Activated CD8-positive, alpha-beta T cell treated with anti-CD3 and anti-CD28 coated beads for 36 hours (primary cell): ENCODE measurements around the gene EPS15. TPM values are rescaled to one million over a fixed set of nuclear protein-coding genes. Genes with fewer than 3 reads are reported as not detected.

Source experiments
- ATAC-seq: fragments of 200-7000 bp; cut with Tn5 transposase; one replicate; pipeline ENCODE4 v1.10.0; 2021; ENCODE audit warnings: mild to moderate bottlenecking, moderate library complexity
- CTCF ChIA-PET: fragments of 350-600 bp; sonication (Branson Sonifier 250); formaldehyde crosslinking; loops from one replicate; lab custom pipeline; 2021; ENCODE audit warnings: antibody characterized with exemption; lab: Charles Lee
- POLR2A ChIA-PET: fragments of 350-600 bp; sonication (Branson Sonifier 250); formaldehyde crosslinking; loops from one replicate; lab custom pipeline; 2021; ENCODE audit warnings: antibody characterized with exemption; lab: Charles Lee
- DNase-seq: peaks from one replicate; pipeline ENCODE4 v3.0.0-alpha.2; 2020
- H3K27ac Mint-ChIP-seq: one replicate; pipeline ENCODE4 v1.8.0; 2021; ENCODE audit warnings: mild to moderate bottlenecking, mixed read lengths
- H3K27me3 Mint-ChIP-seq: one replicate; pipeline ENCODE4 v1.8.0; 2021; ENCODE audit warnings: mixed read lengths
- H3K36me3 Mint-ChIP-seq: one replicate; pipeline ENCODE4 v1.8.0; 2021; ENCODE audit warnings: low read depth, mixed read lengths
- H3K4me1 Mint-ChIP-seq: one replicate; pipeline ENCODE4 v1.8.0; 2021; ENCODE audit warnings: low read depth, mixed read lengths
- H3K4me3 Mint-ChIP-seq: one replicate; pipeline ENCODE4 v1.8.0; 2021; ENCODE audit warnings: mild to moderate bottlenecking, moderate library complexity, mixed read lengths
- H3K9me3 Mint-ChIP-seq: one replicate; pipeline ENCODE4 v1.8.0; 2021; ENCODE audit warnings: mixed read lengths
- intact Hi-C: fragments of 100-400 bp; cut with micrococcal nuclease; formaldehyde crosslinking; loops from one replicate; pipeline ENCODE4 v1.10.0; 2022
- total RNA-seq, 2 experiments: library from RNA; stranded (reverse); gene quantifications; one replicate each; pipeline ENCODE4 v1.2.3, GENCODE V29; 2021
- TF ChIP-seq, protein P1 (sequence below): fragments of 200-600 bp; IDR thresholded peaks from one replicate; pipeline ENCODE4 v1.8.0; 2022; ENCODE audit warnings: antibody characterized with exemption, mild to moderate bottlenecking

Gene EPS15
- total RNA-seq, 2 experiments from 2014 or later = 56.6 to 63.6 TPM

GRCh38 chr1:51425955-51426354 is 93.1 kb downstream of the EPS15 start:
- intact Hi-C loops = no loop called here
- ChIA-PET POLR2A (interaction anchor here (1.0 kb wide), 1 partner anchor 9 kb away, joined by 3 read pairs; no protein-coding TSS in a partner anchor), CTCF (no interaction called here)
- DNase-seq (no peak), ATAC-seq (no peak)
- no peaks in the 10 kb centered on the region for H3K27me3 Mint-ChIP-seq
- H3K4me3 Mint-ChIP-seq = no peak overlapping the region
- H3K9me3 Mint-ChIP-seq = peaks cover 4% of the 10 kb centered on the region
- peaks cover 16% of the 10 kb centered on the region for H3K4me1 Mint-ChIP-seq
- no peak overlapping the region for H3K27ac Mint-ChIP-seq
- TF ChIP-seq, protein P1, sequence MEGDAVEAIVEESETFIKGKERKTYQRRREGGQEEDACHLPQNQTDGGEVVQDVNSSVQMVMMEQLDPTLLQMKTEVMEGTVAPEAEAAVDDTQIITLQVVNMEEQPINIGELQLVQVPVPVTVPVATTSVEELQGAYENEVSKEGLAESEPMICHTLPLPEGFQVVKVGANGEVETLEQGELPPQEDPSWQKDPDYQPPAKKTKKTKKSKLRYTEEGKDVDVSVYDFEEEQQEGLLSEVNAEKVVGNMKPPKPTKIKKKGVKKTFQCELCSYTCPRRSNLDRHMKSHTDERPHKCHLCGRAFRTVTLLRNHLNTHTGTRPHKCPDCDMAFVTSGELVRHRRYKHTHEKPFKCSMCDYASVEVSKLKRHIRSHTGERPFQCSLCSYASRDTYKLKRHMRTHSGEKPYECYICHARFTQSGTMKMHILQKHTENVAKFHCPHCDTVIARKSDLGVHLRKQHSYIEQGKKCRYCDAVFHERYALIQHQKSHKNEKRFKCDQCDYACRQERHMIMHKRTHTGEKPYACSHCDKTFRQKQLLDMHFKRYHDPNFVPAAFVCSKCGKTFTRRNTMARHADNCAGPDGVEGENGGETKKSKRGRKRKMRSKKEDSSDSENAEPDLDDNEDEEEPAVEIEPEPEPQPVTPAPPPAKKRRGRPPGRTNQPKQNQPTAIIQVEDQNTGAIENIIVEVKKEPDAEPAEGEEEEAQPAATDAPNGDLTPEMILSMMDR = no peak
- peaks cover 36% of the 10 kb centered on the region for H3K36me3 Mint-ChIP-seq

GRCh38 chr1:51425273-51425672 is 93.8 kb downstream of the EPS15 start:
- H3K4me3 Mint-ChIP-seq = no peak overlapping the region
- peaks cover 18% of the 10 kb centered on the region for H3K4me1 Mint-ChIP-seq
- no peak for DNase-seq
- ChIA-PET CTCF (interaction anchor here (1.4 kb wide), 1 partner anchor 8 kb away, joined by 3 read pairs; no protein-coding TSS in a partner anchor), POLR2A (interaction anchor here (1.0 kb wide), 1 partner anchor 10 kb away, joined by 3 read pairs; no protein-coding TSS in a partner anchor)
- peaks cover 4% of the 10 kb centered on the region for H3K9me3 Mint-ChIP-seq
- TF ChIP-seq, protein P1 = no peak
- ATAC-seq = no peak
- H3K27ac Mint-ChIP-seq = no peak overlapping the region
- peaks cover 41% of the 10 kb centered on the region for H3K36me3 Mint-ChIP-seq
- intact Hi-C loops = no loop called here
- no peaks in the 10 kb centered on the region for H3K27me3 Mint-ChIP-seq

DNA sequence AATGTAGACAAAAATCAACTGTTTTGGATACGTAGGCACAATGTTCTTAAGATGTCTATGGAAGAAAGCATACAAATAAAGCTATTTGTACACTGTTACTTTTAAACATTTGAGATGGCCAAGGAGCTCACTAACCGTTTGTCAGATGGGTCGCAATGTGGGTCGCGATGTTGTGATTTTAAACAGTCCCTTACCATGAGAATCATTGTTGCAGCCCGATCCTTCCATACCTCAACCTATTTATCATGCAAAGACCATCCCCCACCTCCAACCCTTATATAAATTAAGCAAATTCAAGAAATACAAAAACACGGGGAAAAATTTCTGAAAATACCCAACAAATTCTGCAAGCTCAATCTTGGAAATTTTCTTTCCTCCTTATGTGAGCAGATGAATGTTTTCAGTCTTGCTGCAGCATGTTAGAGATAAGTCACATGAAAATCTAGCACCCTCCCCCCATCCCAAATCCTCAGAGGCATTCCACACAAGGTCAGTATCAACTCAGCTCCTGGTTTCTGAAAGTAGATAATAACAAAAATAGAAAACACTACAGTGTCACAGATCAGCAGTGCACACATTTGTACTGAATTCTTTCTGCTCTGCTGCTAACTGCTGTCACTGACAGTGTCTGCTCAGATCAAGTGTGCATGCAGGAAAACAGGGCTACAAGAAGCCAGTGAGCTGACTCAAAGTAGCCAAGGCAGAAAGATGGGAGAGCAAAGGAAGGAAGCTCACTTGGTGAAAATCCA is 95.8 kb downstream of the EPS15 start:
- Mint-ChIP-seq H3K27ac (peak overlapping the region; percentile 21), H3K27me3 (no peaks in the 10 kb centered on the region), H3K9me3 (peaks cover 3% of the 10 kb centered on the region), H3K4me1 (peaks cover 16% of the 10 kb centered on the region), H3K36me3 (peaks cover 38% of the 10 kb centered on the region), H3K4me3 (no peak overlapping the region)
- intact Hi-C loops = no loop called here
- ATAC-seq = no peak
- ChIA-PET CTCF (interaction anchor here (1.2 kb wide), 2 partner anchors 13 to 16 kb away, joined by 3 to 4 read pairs; no protein-coding TSS in a partner anchor), POLR2A (interaction anchor here (2.0 kb wide), 1 partner anchor 10 kb away, joined by 5 read pairs; no protein-coding TSS in a partner anchor)
- DNase-seq = no peak
- TF ChIP-seq, protein P1 = no peak

DNA sequence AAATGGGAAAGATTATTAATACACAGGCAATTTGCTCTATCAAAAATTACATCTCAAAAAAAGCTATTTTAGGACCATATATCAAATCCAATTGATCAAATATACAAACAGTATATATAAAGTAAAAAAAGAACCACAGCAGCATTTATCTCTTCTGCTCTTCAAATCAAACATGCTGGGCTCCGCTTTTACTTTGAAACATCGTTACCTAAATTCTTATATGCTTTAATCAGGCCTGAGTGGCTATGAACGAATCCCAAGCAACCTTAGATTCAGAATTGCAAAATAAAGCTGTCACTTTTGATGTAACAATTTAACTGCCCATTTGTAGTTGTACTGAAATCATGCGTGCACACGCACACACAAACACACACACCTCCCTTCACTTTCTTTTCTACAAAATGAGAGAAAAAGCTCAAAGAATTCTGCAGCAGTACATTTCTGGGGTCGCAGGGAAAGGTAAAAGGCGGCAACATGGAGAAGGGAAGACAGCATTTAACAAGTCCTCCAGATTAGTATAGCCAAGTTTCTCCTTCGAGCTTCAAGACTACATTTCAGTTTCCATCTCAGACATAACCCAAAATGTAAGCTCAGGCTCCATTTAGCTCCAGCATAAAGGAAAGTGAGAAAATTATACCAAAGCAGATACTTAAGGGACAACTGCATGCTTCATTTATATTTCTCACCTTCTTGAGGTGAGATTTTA is 96.5 kb downstream of the EPS15 start:
- H3K4me1 Mint-ChIP-seq = peaks cover 16% of the 10 kb centered on the region
- DNase-seq (no peak), ATAC-seq (no peak)
- TF ChIP-seq, protein P1 = no peak
- no peaks in the 10 kb centered on the region for H3K9me3 Mint-ChIP-seq
- ChIA-PET POLR2A (interaction anchor here (1.2 to 2.0 kb wide), 2 partner anchors 9 to 96 kb away, joined by 4 to 5 read pairs; no protein-coding TSS in a partner anchor), CTCF (interaction anchor here (1.2 kb wide), 2 partner anchors 13 to 16 kb away, joined by 3 to 4 read pairs; no protein-coding TSS in a partner anchor)
- peaks cover 32% of the 10 kb centered on the region for H3K36me3 Mint-ChIP-seq
- H3K4me3 Mint-ChIP-seq = no peak overlapping the region
- H3K27ac Mint-ChIP-seq = peak overlapping the region; percentile 35
- intact Hi-C loops = no loop called here
- H3K27me3 Mint-ChIP-seq = no peaks in the 10 kb centered on the region
